ENCODE results near the gene NUTF2.
A peak's percentile ranks its signal among the peaks of the same experiment; 100 is the strongest.

NUTF2 gene

GRCh38 chr16:67864594-67864993 is 17.9 kb downstream of the NUTF2 start:
- no peak overlapping the region for H4K91ac ChIP-seq (ENCODE audit: low read depth, low read length, poor library complexity)
- no peaks in the 10 kb centered on the region for H3K9me3 ChIP-seq (replicated peaks in 1 of 2; ENCODE audit: control insufficient read depth in 2 of 2, insufficient read depth in 1 of 2, low read depth in 1 of 2, low read length in 2 of 2)
- H3K9ac ChIP-seq (ENCODE audit: low read depth, low read length, poor library complexity), result no peak overlapping the region
- no peak overlapping the region for H2BK5ac ChIP-seq (ENCODE audit: low read length)
- no peak overlapping the region for H3K4me2 ChIP-seq (ENCODE audit: insufficient read depth, low read length, poor library complexity, severe bottlenecking)
- H2BK120ac ChIP-seq (ENCODE audit: low read depth, low read length), result no peak overlapping the region
- no peak overlapping the region for H3K4ac ChIP-seq (ENCODE audit: low read length)
- H2AFZ ChIP-seq (ENCODE audit: low read length), result no peak overlapping the region
- peaks cover 0 to 5% of the 10 kb centered on the region in 2 donors for H3K4me1 ChIP-seq (ENCODE audit: control insufficient read depth in 2 of 2, insufficient read depth in 1 of 2, low read depth in 1 of 2, low read length in 2 of 2)
- peaks cover 31 to 91% of the 10 kb centered on the region in 2 donors for H3K36me3 ChIP-seq (replicated peaks in 1 of 2; ENCODE audit: control insufficient read depth in 2 of 2, insufficient read depth in 2 of 2, low read length in 2 of 2)
- no peak overlapping the region for H3K18ac ChIP-seq (ENCODE audit: low read length)
- H3K4me3 ChIP-seq (ENCODE audit: low read length in 2 of 2), result no peak overlapping the region
- no peak overlapping the region for H3K27ac ChIP-seq (replicated peaks; ENCODE audit: low read length)
- H3K79me1 ChIP-seq (ENCODE audit: low read depth, low read length), result peaks cover 15% of the 10 kb centered on the region
- no peak for DNase-seq (ENCODE audit: low spot score)
- no CpG with 5 or more reads among the region's 2 CpGs for WGBS, 2 donors (ENCODE audit: extremely low coverage in 2 of 2, insufficient read length in 2 of 2, insufficient replicate concordance in 1 of 2)
- no peak overlapping the region for H2BK12ac ChIP-seq (ENCODE audit: low read length)
- no peaks in the 10 kb centered on the region for H3K27me3 ChIP-seq (ENCODE audit: control insufficient read depth in 3 of 3, insufficient read depth in 3 of 3, low read depth in 1 of 3, low read length in 3 of 3)
- H2AK5ac ChIP-seq (ENCODE audit: low read depth, low read length), result no peak overlapping the region
- H3K23ac ChIP-seq (ENCODE audit: low read depth, low read length, poor library complexity), result no peak overlapping the region
- no peak overlapping the region for H3K14ac ChIP-seq (ENCODE audit: low read length)
- no peak overlapping the region for H2BK15ac ChIP-seq (ENCODE audit: low read length)
- H4K8ac ChIP-seq (ENCODE audit: low read depth, low read length), result no peak overlapping the region

GRCh38 chr16:67865318-67865717 is 18.6 kb downstream of the NUTF2 start:
- peaks cover 0 to 5% of the 10 kb centered on the region in 2 donors for H3K4me1 ChIP-seq (ENCODE audit: control insufficient read depth in 2 of 2, insufficient read depth in 1 of 2, low read depth in 1 of 2, low read length in 2 of 2)
- H2BK15ac ChIP-seq (ENCODE audit: low read length), result no peak overlapping the region
- no CpG with 5 or more reads among the region's 2 CpGs for WGBS, 2 donors (ENCODE audit: extremely low coverage in 2 of 2, insufficient read length in 2 of 2, insufficient replicate concordance in 1 of 2)
- H3K27ac ChIP-seq (replicated peaks; ENCODE audit: low read length), result no peak overlapping the region
- no peak overlapping the region for H3K14ac ChIP-seq (ENCODE audit: low read length)
- H4K91ac ChIP-seq (ENCODE audit: low read depth, low read length, poor library complexity), result no peak overlapping the region
- no peak overlapping the region for H2AFZ ChIP-seq (ENCODE audit: low read length)
- no peak overlapping the region for H2BK120ac ChIP-seq (ENCODE audit: low read depth, low read length)
- H3K23ac ChIP-seq (ENCODE audit: low read depth, low read length, poor library complexity), result no peak overlapping the region
- H4K8ac ChIP-seq (ENCODE audit: low read depth, low read length), result no peak overlapping the region
- peaks cover 36 to 95% of the 10 kb centered on the region in 2 donors for H3K36me3 ChIP-seq (replicated peaks in 1 of 2; ENCODE audit: control insufficient read depth in 2 of 2, insufficient read depth in 2 of 2, low read length in 2 of 2)
- H3K79me1 ChIP-seq (ENCODE audit: low read depth, low read length), result peaks cover 15% of the 10 kb centered on the region
- H3K4ac ChIP-seq (ENCODE audit: low read length), result no peak overlapping the region
- H2BK5ac ChIP-seq (ENCODE audit: low read length), result no peak overlapping the region
- H3K4me3 ChIP-seq (ENCODE audit: low read length in 2 of 2), result no peak overlapping the region
- no peaks in the 10 kb centered on the region for H3K27me3 ChIP-seq (ENCODE audit: control insufficient read depth in 3 of 3, insufficient read depth in 3 of 3, low read depth in 1 of 3, low read length in 3 of 3)
- DNase-seq (ENCODE audit: low spot score), result no peak
- H2BK12ac ChIP-seq (ENCODE audit: low read length), result no peak overlapping the region
- no peak overlapping the region for H3K18ac ChIP-seq (ENCODE audit: low read length)
- no peak overlapping the region for H3K9ac ChIP-seq (ENCODE audit: low read depth, low read length, poor library complexity)
- no peaks in the 10 kb centered on the region for H3K9me3 ChIP-seq (replicated peaks in 1 of 2; ENCODE audit: control insufficient read depth in 2 of 2, insufficient read depth in 1 of 2, low read depth in 1 of 2, low read length in 2 of 2)
- H2AK5ac ChIP-seq (ENCODE audit: low read depth, low read length), result no peak overlapping the region
- no peak overlapping the region for H3K4me2 ChIP-seq (ENCODE audit: insufficient read depth, low read length, poor library complexity, severe bottlenecking)

- Histone ChIP-seq H4K8ac (ENCODE audit: low read depth, low read length) (no peak overlapping the region), H3K27ac (replicated peaks; ENCODE audit: low read length) (no peak overlapping the region), H3K23ac (ENCODE audit: low read depth, low read length, poor library complexity) (no peak overlapping the region), H3K9me3 (replicated peaks in 1 of 2; ENCODE audit: control insufficient read depth in 2 of 2, insufficient read depth in 1 of 2, low read depth in 1 of 2, low read length in 2 of 2) (no peaks in the 10 kb centered on the region), H3K4me3 (ENCODE audit: low read length in 2 of 2) (peak overlapping the region in 1 of 2 donors; percentile 13), H3K9ac (ENCODE audit: low read depth, low read length, poor library complexity) (no peak overlapping the region), H3K4me1 (ENCODE audit: control insufficient read depth in 2 of 2, insufficient read depth in 1 of 2, low read depth in 1 of 2, low read length in 2 of 2) (peaks cover 0 to 6% of the 10 kb centered on the region in 2 donors), H3K4me2 (ENCODE audit: insufficient read depth, low read length, poor library complexity, severe bottlenecking) (no peak overlapping the region), H3K27me3 (ENCODE audit: control insufficient read depth in 3 of 3, insufficient read depth in 3 of 3, low read depth in 1 of 3, low read length in 3 of 3) (no peaks in the 10 kb centered on the region), H2BK15ac (ENCODE audit: low read length) (no peak overlapping the region), H3K18ac (ENCODE audit: low read length) (no peak overlapping the region), H3K36me3 (replicated peaks in 1 of 2; ENCODE audit: control insufficient read depth in 2 of 2, insufficient read depth in 2 of 2, low read length in 2 of 2) (peaks cover 32 to 87% of the 10 kb centered on the region in 2 donors), H2BK12ac (ENCODE audit: low read length) (no peak overlapping the region), H2BK5ac (ENCODE audit: low read length) (no peak overlapping the region), H2BK120ac (ENCODE audit: low read depth, low read length) (no peak overlapping the region), H2AK5ac (ENCODE audit: low read depth, low read length) (no peak overlapping the region), H3K79me1 (ENCODE audit: low read depth, low read length) (peaks cover 3% of the 10 kb centered on the region), H4K91ac (ENCODE audit: low read depth, low read length, poor library complexity) (peak overlapping the region; percentile 35), H3K14ac (ENCODE audit: low read length) (no peak overlapping the region), H3K4ac (ENCODE audit: low read length) (no peak overlapping the region), H2AFZ (ENCODE audit: low read length) (no peak overlapping the region)
- no peak for DNase-seq (ENCODE audit: low spot score)
- no CpG with 5 or more reads among the region's 6 CpGs for WGBS, 2 donors (ENCODE audit: extremely low coverage in 2 of 2, insufficient read length in 2 of 2, insufficient replicate concordance in 1 of 2)
Measured at GRCh38 chr16:67868290-67868689, 21.6 kb downstream of the NUTF2 start.

- Histone ChIP-seq H4K91ac (ENCODE audit: low read depth, low read length, poor library complexity) (no peak overlapping the region), H3K9me3 (replicated peaks in 1 of 2; ENCODE audit: control insufficient read depth in 2 of 2, insufficient read depth in 1 of 2, low read depth in 1 of 2, low read length in 2 of 2) (no peaks in the 10 kb centered on the region), H3K36me3 (replicated peaks in 1 of 2; ENCODE audit: control insufficient read depth in 2 of 2, insufficient read depth in 2 of 2, low read length in 2 of 2) (peaks cover 32 to 80% of the 10 kb centered on the region in 2 donors), H3K4me3 (ENCODE audit: low read length in 2 of 2) (no peak overlapping the region), H4K8ac (ENCODE audit: low read depth, low read length) (no peak overlapping the region), H3K4ac (ENCODE audit: low read length) (no peak overlapping the region), H3K79me1 (ENCODE audit: low read depth, low read length) (peaks cover 8% of the 10 kb centered on the region), H3K4me2 (ENCODE audit: insufficient read depth, low read length, poor library complexity, severe bottlenecking) (no peak overlapping the region), H2BK5ac (ENCODE audit: low read length) (no peak overlapping the region), H3K27me3 (ENCODE audit: control insufficient read depth in 3 of 3, insufficient read depth in 3 of 3, low read depth in 1 of 3, low read length in 3 of 3) (no peaks in the 10 kb centered on the region), H2AFZ (ENCODE audit: low read length) (no peak overlapping the region), H2BK15ac (ENCODE audit: low read length) (no peak overlapping the region), H2AK5ac (ENCODE audit: low read depth, low read length) (no peak overlapping the region), H2BK120ac (ENCODE audit: low read depth, low read length) (no peak overlapping the region), H3K9ac (ENCODE audit: low read depth, low read length, poor library complexity) (no peak overlapping the region), H2BK12ac (ENCODE audit: low read length) (no peak overlapping the region), H3K4me1 (ENCODE audit: control insufficient read depth in 2 of 2, insufficient read depth in 1 of 2, low read depth in 1 of 2, low read length in 2 of 2) (peaks cover 8 to 10% of the 10 kb centered on the region in 2 donors), H3K14ac (ENCODE audit: low read length) (no peak overlapping the region), H3K27ac (replicated peaks; ENCODE audit: low read length) (no peak overlapping the region), H3K23ac (ENCODE audit: low read depth, low read length, poor library complexity) (no peak overlapping the region), H3K18ac (ENCODE audit: low read length) (no peak overlapping the region)
- WGBS, 2 donors (ENCODE audit: extremely low coverage in 2 of 2, insufficient read length in 2 of 2, insufficient replicate concordance in 1 of 2), result no CpG with 5 or more reads among the region's 7 CpGs
- no peak for DNase-seq (ENCODE audit: low spot score)
Measured at GRCh38 chr16:67869653-67870052, 22.9 kb downstream of the NUTF2 start.

All from neuronal stem cell (in vitro differentiated cells).